NCI-H69 (cell line): Measurements from ENCODE around the gene PLSCR3.

Source experiments
- DNase-seq: peaks from one replicate; lab custom pipeline; 2025; lab: John Stamatoyannopoulos, UW

PLSCR3 gene

DNA sequence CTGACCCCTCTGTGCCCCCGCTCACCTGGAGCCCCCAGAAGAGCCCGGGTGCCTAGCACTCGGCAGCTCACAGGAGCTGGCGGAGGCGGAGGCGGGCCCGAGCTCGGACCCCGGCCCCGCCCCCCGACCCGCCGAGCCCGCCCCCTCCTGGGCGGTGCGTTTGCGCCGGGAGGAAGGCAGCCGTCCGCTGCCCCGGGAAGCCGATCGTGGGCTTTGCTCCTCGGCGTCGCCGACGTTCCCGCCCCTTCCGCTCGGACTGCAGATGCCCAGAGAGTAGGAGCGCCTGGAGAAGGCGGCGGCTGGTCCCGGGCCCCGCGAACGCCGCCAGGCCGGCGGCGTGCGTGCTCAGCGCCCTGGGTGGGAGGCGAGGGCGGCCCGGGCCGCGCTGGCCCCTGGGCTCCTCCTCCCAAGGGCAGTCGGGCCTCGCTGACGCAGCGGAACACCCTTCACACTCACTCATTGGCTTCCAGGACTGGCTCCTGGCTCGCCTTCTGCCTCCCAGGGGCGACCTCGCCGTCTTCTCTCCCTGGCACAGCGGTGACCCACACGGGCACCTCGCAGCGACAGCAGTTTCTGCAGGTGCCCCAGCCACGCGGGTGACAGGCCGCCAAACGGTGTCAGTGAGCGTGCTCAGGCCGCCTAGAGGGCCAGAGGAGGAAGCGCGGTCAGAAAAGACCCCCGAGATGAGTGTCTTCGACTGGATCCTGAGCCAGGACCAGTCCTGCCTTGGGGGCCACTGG, at the start of gene PLSCR3:
TSS of gene PLSCR3 (minus strand) at position 74 of the 740 bp plus-strand sequence. CDS start 415 bp downstream, outside the sequence.
- peak; percentile 83 for DNase-seq

DNA sequence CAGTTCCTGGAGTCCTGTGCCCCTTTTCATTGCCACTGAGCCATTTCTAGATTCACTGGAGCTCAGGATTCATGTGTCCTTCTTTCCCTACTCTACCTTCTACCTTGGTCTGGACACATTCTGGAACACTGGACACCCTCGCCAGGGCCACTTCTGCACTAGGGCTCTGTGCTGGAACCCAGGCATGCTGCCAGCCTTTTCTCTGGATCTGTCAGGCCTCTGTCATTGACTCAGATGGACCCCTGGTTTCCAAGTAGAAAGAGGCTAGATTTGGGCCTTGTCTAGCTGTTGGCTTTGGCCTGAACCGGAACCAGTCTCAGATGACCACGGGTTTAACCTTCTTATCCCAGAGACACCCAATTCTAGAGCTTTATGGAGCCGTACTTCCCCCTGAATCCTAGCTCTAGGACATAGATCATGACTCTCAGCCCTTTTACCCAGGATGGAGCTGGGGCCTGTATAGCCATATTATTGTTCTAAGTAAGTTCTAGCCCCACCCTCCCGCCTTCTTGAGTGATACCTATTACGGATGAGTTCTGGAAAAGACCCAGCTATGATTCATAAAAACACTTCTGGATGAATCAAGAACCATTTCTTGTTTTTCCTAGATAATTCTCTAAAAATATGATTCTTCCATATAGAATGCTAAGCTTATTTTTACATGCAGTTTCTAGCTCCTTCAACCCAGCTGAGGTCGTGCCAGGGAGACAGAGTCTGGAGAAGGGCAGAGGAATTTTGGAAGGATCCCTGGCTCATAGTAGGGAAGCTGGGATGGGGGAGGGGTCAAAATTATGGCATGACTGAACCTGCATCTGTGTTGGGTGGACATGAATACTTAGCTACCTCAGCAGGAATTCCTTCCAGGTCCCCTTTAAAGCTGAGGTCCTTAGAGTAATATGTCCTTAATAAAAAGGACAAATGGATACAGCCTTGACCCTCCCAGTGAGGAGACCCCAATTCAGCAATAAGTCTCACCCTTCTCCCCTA, 49.5 kb upstream of the PLSCR3 start:
- DNase-seq = no peak

DNA sequence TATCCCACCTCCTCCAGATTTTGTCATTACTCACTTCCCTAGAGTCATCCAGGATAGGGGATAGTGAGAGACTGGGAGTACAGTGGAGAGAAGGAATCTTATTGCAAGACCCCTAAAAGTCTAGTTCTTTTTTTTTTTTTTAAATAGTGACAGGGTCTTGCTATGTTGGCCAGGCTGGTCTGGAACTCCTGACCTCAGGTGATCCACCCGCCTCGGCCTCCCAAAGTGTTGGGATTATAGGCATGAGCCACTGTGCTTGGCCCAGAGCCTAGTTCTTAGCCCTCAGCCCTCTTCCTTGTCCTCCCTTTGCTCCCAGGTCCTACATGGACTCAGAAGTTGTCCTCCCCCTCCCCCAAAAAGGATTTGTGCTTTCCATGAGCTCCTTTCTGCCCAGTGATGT, 47.8 kb upstream of the PLSCR3 start:
- DNase-seq = no peak

DNA sequence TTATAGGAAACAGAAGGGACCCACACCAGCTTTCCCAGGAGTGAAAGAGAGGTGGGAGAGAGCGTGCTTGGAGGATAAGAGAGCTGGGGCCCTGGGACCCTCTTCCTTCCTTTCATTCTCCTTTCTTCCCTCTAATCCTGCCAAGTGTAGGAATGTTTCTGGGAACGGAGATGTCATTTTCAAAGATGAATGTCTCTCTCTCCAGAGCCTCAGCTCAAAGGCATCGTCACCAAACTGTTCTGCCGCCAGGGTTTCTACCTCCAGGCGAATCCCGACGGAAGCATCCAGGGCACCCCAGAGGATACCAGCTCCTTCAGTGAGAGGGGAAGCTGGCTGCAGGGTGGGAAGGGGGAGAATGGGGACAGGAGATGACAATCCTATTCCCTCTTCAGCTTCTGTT, 46.9 kb upstream of the PLSCR3 start:
- DNase-seq = no peak

DNA sequence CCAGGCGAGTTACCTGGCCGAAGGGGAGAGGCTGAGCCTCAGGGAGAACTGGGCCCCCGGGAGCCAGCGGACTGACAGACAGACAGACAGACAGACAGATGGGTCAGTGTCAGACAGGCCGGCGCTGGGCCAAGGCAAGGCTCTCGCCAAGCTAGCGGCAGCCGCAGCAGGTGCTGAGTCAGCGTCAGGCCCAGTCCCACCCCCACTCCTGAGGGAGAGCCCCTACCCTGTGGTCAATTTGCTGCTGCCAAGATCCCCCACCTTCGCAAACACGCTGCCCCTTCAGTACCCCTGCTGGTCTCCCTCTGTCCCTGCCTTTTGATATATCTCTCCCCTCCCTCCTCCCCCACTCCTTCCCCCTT, 46.5 kb upstream of the PLSCR3 start:
- DNase-seq = peak; percentile 59

DNA sequence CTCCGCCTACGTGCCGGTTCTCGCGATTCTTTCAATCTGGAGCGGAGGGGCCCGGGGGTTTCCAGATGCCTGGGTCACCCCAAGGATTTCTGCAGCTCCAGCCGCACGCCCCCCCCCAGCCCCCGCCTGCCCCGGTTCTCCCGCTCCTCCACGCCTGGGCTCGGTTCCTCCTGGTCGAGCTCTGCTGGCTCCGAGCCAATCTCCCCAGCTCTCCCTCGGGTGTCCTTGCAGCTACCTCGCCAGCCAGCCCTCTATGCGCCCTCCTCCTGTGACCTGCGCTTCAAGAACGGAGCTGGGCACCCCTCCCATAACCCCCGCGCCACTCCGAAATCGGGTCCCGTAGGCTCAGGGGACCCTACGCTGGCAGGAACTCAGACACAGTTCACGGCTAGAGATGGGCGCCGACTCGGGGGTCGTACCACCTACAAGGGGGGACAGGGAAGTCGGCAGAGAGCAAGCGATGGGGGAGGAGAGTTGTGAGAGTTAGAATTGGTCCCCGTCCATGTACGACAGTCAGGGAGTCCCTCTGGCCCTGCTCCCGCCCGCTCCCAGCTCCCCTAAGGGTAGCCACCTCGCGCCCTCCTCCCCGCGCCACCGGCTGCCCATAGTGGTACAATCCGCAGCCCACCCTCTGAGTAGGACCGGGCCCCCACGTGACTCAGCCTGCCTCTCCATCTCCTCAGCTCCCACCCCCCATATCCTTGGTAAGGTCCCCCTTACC, 45.9 kb upstream of the PLSCR3 start:
- peak; percentile 59 for DNase-seq

DNA sequence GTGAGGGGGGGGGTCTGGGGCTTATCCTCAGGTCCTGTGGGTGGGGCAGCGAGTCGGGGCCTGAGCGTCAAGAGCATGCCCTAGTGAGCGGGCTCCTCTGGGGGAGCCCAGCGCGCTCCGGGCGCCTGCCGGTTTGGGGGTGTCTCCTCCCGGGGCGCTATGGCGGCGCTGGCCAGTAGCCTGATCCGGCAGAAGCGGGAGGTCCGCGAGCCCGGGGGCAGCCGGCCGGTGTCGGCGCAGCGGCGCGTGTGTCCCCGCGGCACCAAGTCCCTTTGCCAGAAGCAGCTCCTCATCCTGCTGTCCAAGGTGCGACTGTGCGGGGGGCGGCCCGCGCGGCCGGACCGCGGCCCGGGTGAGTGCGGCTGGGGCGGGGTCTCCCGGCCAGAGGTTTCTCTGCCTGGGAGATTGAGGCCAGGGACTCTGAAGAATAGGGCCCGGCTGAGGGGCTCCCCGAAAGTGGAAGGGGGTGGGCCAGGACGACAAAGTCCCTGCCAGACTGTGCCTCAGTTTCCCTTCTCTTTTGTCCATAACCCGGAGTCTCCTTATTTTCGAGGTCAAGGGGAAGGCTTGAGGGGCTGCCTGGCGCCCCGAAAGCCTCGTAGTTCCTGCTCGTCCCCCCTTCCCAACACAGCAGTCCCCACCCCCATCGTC, 45.3 kb upstream of the PLSCR3 start, which contains the start of gene FGF11:
TSS of gene FGF11 (plus strand) at position 51 of the 651 bp plus-strand sequence. CDS start at position 160, 109 bp downstream.
- no peak for DNase-seq

DNA sequence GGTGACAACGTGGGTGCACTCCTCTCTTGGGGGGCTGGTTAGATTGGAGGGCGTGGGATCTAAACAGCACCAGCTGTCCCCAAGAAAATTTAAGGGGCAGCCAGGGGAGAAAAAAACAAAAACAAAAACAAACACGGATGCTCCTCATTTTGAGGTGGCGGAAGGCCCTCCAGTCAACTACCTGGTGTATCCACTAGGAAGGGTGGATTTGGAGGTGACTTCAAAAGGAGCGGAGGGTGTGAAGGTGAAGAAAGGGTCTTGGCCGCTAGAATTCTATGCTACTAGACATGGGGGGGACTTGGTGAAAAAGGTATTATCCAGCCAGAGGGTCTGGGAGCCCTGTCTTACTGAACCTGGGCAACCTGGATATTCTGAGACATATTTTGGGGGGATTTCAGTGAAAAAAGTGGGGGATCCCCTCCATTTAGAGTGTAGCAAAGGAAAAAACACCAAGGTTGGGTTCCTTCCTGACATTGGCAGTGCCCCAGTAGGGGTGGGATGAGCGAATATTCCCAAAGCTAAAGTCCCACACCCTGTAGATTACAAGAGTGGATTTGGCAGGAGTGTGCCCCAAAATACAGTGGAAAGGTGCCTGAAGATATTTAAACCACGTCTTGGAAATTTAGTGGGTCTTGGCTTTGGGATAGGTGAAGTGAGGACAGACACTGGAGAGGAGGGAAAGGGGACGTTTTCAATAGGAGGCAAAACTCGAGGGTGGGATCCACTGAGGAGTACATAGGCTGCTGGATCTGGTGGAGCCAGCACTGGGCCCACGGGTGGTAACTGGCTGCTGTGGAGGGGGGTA, 44.5 kb upstream of the PLSCR3 start:
- DNase-seq = no peak

DNA sequence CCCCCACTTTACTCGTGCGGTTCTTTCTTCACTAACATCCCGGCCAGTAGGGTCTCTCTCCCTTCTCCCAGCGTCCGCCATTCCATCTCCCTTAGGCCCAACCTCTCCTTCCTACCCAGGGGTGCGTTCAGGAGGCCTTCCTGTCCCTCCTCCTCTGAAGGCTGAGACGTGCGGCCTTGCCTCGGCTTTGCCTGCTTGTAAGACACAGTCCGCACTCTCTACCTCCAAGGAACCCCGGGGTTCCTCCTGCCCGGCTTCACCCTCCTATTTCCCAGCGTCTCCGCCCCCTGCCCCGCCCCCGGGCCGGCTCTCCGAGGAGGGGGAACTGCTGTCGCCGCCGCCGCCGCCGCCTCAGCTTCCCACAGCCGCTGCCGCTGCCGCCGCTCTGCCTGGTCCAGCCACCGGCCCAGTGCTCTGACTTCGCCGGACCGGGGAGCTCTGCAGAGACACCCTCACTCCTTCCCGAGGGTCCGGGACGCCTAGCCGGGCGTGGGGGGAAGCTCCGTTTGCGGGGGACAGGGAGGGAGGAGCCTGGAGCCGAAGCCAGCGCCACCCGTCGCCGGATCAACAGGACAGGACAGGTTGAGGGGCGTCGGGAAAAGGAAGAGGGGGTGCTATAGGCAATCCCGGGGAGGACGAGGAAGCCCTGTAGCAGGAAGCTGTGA, 43.8 kb upstream of the PLSCR3 start:
- peak; percentile 59 for DNase-seq

DNA sequence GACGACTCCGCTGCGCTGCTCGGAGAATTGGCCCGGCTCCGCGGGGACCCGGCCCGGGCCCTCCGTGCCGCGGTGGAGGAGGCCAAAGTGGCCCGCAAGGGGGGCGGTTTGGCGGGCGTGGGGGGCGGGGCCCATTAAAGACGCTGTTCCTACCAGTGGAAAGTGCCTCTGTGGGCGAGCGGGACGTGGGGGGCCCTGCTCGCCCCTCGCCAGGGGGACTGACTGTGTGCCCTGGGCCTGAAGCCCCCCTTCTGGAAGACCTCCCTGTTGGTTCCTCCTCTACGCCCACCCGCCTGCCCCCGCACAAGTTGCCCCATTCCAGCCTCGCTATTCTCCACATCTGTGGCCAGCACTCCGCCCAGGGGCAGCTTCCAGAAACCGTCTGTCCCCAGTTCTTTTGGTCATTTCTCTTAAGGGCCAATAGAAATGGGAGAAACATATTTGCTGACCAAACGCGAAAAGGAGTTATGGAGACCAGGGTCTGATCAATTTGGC, 43.1 kb upstream of the PLSCR3 start:
- no peak for DNase-seq

DNA sequence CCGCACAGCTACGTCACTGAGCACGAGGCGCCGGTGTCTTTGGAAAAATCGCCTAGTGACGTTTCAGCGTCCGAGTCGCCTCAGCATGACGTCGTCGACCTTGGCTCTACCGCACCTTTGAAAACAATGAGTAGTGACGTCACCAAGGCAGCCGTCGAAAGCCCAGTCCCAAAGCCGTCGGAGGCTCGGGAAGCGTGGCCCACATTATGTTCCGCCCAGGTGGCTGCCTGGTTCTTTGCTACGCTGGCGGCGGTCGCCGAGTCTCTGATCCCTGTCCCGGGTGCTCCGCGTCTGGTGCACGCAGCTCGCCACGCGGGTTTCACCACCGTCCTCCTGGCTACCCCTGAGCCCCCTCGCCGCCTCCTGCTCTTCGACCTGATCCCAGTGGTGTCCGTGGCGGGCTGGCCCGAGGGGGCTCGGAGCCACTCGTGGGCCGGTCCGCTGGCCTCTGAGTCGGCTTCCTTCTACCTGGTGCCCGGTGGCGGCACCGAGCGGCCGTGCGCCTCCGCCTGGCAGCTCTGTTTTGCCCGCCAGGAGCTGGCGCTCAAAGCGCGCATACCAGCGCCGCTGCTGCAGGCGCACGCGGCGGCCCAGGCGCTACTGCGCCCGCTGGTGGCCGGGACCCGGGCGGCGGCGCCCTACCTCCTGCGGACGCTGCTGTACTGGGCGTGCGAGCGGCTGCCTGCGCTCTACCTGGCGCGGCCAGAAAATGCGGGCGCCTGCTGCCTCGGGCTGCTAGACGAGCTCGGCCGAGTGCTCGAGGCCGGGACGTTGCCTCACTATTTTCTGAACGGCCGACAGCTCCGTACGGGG, 42.4 kb upstream of the PLSCR3 start:
- DNase-seq = peak; percentile 86

DNA sequence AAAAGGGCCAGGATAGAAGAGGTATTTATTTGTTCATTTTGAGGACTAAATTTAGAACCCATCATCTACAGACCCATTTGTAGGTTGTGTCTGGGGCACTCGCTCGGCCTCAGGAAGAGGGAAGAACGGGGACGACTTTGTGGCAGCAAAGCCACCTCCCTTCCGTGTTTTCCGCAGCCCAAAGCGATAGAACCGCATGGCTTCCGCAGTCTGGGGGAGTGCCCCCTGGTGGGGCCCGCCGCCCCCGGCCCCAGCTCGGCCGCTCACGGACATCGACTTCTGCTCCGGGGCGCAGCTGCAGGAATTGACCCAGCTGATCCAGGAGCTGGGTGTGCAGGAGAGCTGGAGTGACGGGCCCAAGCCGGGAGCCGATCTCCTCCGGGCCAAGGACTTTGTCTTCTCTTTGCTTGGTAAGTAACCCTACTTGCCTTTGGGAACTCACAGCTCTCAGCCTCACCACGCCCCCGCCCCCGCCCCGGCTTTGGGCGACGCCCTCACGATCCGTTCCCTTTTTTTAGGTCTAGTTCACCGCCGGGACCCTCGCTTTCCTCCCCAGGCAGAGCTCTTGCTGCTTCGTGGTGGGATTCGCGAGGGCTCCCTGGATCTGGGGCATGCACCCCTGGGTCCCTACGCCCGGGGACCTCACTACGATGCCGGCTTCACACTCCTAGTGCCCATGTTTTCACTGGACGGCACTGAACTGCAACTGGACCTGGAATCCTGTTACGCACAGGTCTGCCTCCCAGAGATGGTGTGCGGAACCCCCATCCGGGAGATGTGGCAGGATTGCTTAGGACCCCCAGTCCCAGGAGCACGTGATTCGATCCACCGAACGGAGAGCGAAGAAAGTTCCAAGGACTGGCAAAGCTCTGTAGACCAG, 41.6 kb upstream of the PLSCR3 start:
- peak; percentile 19 for DNase-seq

DNA sequence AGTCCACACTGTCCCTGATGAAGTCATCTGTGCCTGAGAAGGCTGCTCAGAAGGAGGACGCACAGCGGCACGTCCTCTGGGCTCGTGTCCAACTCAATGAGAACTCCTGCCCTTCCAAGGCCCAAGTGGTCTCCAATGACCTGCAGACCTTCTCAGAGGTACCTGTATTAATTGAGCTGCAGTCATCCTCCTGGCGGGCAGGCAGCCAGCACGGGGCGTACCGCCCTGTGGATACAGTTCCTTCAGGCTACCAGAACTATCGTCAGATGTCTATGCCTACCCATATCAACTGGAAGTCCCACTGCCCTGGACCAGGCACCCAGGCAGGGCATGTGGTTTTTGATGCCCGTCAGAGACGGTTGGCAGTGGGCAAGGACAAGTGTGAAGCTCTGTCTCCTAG, 38.0 kb upstream of the PLSCR3 start:
- no peak for DNase-seq

DNA sequence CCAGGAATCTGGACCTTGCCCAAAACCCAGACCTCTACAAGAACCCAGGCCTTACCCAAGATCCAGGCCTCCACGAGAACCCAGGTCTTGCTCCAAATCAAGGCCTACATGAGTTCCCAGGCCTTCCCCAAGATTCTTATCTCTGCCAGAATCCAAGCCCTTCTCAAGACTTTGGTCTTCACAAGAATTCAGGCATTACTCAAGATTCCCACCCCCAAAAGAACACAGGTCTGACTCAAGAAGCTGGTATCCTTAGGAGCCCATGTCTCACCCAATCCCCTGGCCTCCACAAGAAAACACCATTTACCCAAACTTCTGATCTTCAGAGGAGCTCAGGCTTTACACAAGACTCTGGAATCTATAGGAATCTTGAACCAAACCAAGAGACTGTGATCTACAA, 36.9 kb upstream of the PLSCR3 start:
- no peak for DNase-seq

DNA sequence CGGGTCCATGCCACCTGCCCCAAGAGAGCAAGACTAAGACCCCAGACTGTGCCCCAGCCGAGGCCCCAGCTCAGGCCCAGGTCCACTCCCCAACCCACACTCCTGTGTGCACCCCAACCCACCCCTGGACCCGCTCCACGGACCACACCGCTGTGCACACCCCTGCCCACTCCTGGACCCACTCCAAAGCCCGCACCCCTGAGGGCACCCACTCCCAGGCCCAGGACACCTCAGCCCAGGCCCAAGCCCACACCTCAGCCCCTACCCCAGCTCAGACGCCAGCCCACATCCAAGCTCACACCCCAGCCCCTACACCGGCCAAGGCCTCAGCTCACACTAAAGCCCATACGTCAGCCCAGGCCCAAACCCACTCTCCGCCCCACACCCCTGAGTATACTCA, 35.4 kb upstream of the PLSCR3 start:
- DNase-seq = no peak

DNA sequence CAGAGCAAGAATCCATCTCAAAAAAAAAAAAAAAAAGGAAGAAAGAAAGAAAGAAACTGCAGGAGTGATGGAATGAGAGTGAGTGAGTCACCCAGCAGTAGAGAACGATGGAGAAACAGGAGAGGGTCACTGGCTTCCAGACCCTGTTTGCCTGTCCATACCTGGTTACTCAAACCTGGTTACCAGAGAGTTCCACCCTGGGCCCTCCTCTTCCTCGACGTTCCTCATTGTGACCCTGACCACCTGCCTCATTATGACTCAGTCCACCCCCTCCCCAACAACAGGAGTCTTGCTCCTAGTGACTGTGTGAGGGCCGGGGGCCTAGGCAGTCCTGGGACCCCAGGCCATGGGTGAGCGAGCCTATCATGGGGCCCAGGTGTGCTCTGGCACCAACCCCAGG, 34.2 kb upstream of the PLSCR3 start, which contains the start of gene SPEM3:
TSS of gene SPEM3 (plus strand) at position 301 of the 400 bp plus-strand sequence. CDS start at position 347, 46 bp downstream.
- DNase-seq = no peak

DNA sequence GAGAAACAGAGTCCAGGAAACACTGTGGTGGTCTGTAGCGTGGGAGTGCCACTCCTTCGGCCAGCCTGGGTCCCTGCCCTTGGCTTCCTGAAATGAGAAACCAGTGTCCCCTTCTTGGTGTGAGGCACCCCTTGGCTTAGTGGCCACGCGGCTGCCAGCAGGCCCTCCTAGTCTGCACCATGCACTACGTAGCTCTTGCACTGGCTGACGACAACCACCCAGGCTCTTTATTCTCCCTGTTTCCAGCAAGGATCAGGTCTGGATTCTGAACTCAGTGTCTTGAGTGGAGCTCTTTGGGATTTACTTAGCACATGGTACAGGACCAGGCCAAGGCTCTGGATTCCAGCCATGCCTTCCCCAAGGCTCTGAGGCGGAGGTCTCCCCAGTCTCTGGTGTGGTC, 33.2 kb upstream of the PLSCR3 start:
- DNase-seq = no peak

DNA sequence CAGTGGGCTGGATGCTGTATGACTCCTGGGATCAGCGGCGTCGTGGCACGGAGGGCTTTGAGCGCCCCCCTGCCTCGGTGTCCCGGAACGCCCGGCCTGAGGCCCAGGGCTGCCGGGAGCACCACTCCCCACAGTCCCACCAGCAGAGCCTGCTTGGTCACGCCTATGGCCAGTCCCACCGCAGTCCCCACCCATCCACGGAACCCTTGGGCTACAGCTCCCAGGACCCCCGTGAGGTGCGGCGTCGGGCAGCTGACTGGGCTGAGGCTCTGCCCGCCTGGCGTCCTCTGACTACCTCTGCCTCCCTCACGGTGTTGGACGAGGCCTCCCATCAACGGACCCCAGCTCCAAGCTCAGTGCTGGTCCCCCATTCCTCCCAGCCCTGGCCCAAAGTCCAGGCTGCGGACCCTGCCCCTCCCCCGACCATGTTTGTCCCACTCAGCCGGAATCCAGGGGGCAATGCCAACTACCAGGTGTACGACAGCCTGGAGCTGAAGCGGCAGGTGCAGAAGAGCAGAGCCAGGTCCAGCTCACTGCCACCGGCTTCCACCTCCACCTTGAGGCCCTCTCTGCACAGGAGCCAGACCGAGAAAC, 32.7 kb upstream of the PLSCR3 start:
- no peak for DNase-seq
